Activated naive CD4-positive, alpha-beta T cell treated with anti-CD3 and anti-CD28 coated beads for 36 hours (primary cell): Measurements from ENCODE around the gene GSTK1. TPM values are rescaled to one million over a fixed set of nuclear protein-coding genes. Genes with fewer than 3 reads are reported as not detected.
A peak's percentile ranks its signal among the peaks of the same experiment; 100 is the strongest.
"Not testable (repeated sequence)": the region's sequence is repeated elsewhere in the genome, so short reads cannot be mapped to it uniquely, and the experiment has no call there.

Experiments
- CTCF ChIA-PET: fragments of 350-600 bp; sonication (Branson Sonifier 250); formaldehyde crosslinking; loops from one replicate; lab custom pipeline; 2021; ENCODE audit warnings: antibody characterized with exemption; lab: Charles Lee
- DNase-seq: peaks from one replicate; pipeline ENCODE4 v3.0.0-alpha.2; 2020
- H3K27ac Mint-ChIP-seq: one replicate; pipeline ENCODE4 v1.8.0; 2021; ENCODE audit warnings: mild to moderate bottlenecking, mixed read lengths
- H3K27me3 Mint-ChIP-seq: one replicate; pipeline ENCODE4 v1.8.0; 2021; ENCODE audit warnings: low read depth, mixed read lengths
- H3K36me3 Mint-ChIP-seq: one replicate; pipeline ENCODE4 v1.8.0; 2021; ENCODE audit warnings: low read depth, mixed read lengths
- H3K4me1 Mint-ChIP-seq: one replicate; pipeline ENCODE4 v1.8.0; 2021; ENCODE audit warnings: low read depth, mixed read lengths
- H3K4me3 Mint-ChIP-seq: one replicate; pipeline ENCODE4 v1.8.0; 2021; ENCODE audit warnings: mild to moderate bottlenecking, moderate library complexity, mixed read lengths
- H3K9me3 Mint-ChIP-seq: one replicate; pipeline ENCODE4 v1.8.0; 2021; ENCODE audit warnings: mixed read lengths
- intact Hi-C: fragments of 100-400 bp; cut with micrococcal nuclease; formaldehyde crosslinking; loops from one replicate; pipeline ENCODE4 v1.15.1; 2023
- total RNA-seq, 2 experiments: library from RNA; stranded (reverse); gene quantifications; one replicate each; pipeline ENCODE4 v1.2.3, GENCODE V29; 2021

Gene GSTK1
- total RNA-seq, 2 experiments from 2014 or later: 186 to 187 TPM

GRCh38 chr7:143286522-143286890 lies 23.3 kb downstream of the GSTK1 start:
- H3K27me3 Mint-ChIP-seq: no peaks in the 10 kb centered on the region
- H3K4me3 Mint-ChIP-seq: no peak overlapping the region
- no peak for DNase-seq
- peaks cover 46% of the 10 kb centered on the region for H3K4me1 Mint-ChIP-seq
- H3K27ac Mint-ChIP-seq: peak overlapping the region; percentile 60
- H3K36me3 Mint-ChIP-seq: peaks cover 28% of the 10 kb centered on the region
- CTCF ChIA-PET: interaction anchor here (1.5 to 2.5 kb wide), 2 partner anchors 41 to 46 kb away, joined by 4 to 12 read pairs; no protein-coding TSS in a partner anchor
- peaks cover 6% of the 10 kb centered on the region for H3K9me3 Mint-ChIP-seq
- intact Hi-C loops: loop anchor here (10.0 kb wide), 1 partner anchor 1538 kb away; no protein-coding TSS in a partner anchor

- intact Hi-C loops: loop anchor here (10.0 kb wide), 1 partner anchor 1537 kb away; no protein-coding TSS in a partner anchor
Observed at GRCh38 chr7:143287339-143287934, 24.2 kb downstream of the GSTK1 start.

DNA sequence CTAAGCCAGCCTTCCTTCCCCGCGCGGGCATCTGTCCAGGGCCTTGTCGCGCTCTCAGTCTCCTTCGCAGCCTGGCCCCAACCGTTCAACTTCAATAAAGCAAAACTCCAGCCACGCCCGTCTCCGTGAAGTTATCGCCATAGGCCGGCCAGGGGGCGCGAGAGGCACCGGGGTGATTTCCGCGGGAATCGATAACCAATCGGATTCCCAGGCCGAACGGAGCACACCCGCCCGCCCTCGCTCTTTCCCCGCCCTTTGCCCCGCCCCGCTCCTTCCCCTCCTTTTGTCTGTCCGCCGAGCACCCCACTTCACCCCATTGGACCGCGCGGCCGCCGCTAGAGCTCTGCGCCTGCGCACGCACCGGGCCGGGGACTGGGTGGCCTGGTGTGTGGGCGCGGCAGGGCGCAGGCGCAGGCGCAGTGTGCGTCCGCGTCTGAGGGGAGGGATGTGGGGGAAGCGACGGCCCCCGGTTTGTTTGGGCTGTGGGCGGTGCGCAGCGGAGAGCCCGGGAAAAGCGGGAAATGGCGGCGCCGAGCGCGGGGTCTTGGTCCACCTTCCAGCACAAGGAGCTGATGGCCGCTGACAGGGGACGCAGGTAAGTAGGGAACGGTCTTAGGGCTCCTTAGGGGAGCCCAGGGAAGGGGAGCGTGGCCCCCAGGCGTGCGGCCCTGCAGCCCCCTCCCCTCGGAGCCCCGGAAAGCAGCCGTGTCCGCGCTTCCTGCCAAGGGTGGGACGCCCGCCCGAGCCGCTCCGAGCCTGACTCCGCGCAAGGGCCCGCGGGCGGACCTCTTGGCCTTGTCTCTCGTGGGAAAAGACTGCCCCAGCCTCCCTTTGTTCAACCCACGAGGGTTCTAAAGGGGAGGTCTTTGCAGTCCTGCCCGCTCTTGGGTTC lies 24.9 kb downstream of the GSTK1 start, which contains the start of gene CASP2:
TSS of gene CASP2 (plus strand) at position 417 of the 892 bp plus-strand sequence. CDS start at position 522, 105 bp downstream.
- H3K36me3 Mint-ChIP-seq: peaks cover 39% of the 10 kb centered on the region
- H3K9me3 Mint-ChIP-seq: peaks cover 6% of the 10 kb centered on the region
- peak within 1 kb of the TSS; percentile 88 for H3K27ac Mint-ChIP-seq
- intact Hi-C loops: loop anchor here (1.0 to 10.0 kb wide), 8 partner anchors 9 to 1537 kb away; partner anchors contain the start of genes EPHB6, FAM131B, GSTK1 and ZYX
- peak; percentile 99 for DNase-seq
- no peaks in the 10 kb centered on the region for H3K27me3 Mint-ChIP-seq
- peaks cover 48% of the 10 kb centered on the region for H3K4me1 Mint-ChIP-seq
- peak within 1 kb of the TSS; percentile 96 for H3K4me3 Mint-ChIP-seq
- CTCF ChIA-PET: interaction anchor here (0.6 to 2.5 kb wide), 10 partner anchors 9 to 120 kb away, joined by 3 to 12 read pairs (median 4); partner anchors contain the start of gene GSTK1

More at GRCh38 chr7:143287339-143287934, 24.2 kb downstream of the GSTK1 start:
- peak overlapping the region; percentile 88 for H3K27ac Mint-ChIP-seq
- H3K4me1 Mint-ChIP-seq: peaks cover 48% of the 10 kb centered on the region
- no peaks in the 10 kb centered on the region for H3K27me3 Mint-ChIP-seq
- peaks cover 34% of the 10 kb centered on the region for H3K36me3 Mint-ChIP-seq
- CTCF ChIA-PET: interaction anchor here (0.6 to 2.5 kb wide), 10 partner anchors 8 to 120 kb away, joined by 3 to 12 read pairs (median 4); partner anchors contain the start of gene GSTK1
- DNase-seq: no peak
- H3K4me3 Mint-ChIP-seq: peak overlapping the region; percentile 96
- H3K9me3 Mint-ChIP-seq: peaks cover 6% of the 10 kb centered on the region

DNA sequence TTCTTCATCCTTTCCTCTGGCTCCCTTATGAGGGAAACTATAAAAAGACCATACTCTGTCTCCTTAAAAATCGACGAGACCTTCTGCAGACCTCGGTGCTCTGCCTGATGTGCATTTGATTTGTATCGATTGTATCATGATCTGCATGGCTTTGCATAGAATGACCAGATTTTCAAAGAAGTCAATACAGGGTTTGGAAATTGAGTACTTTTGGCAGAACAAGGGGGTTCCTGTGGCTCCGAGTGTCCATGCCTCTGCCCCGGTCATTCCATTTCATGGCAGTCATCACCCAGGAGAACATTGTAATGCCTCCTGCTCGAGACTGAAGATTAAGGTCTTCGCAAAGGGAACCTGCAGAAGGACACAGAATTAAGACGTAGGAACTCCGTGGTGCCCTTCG lies 25.6 kb downstream of the GSTK1 start:
- H3K9me3 Mint-ChIP-seq: peaks cover 6% of the 10 kb centered on the region
- peaks cover 46% of the 10 kb centered on the region for H3K36me3 Mint-ChIP-seq
- intact Hi-C loops: loop anchor here (1.0 to 10.0 kb wide), 10 partner anchors 10 to 1536 kb away; partner anchors contain the start of genes EPHB6, FAM131B, GSTK1 and ZYX
- H3K27me3 Mint-ChIP-seq: no peaks in the 10 kb centered on the region
- no peak for DNase-seq
- H3K27ac Mint-ChIP-seq: peak overlapping the region; percentile 88
- H3K4me1 Mint-ChIP-seq: peaks cover 46% of the 10 kb centered on the region
- peak overlapping the region; percentile 96 for H3K4me3 Mint-ChIP-seq
- CTCF ChIA-PET: interaction anchor here (0.7 to 2.5 kb wide), 4 partner anchors 16 to 119 kb away, joined by 3 to 12 read pairs (median 4); partner anchors contain the start of gene GSTK1

- peaks cover 6% of the 10 kb centered on the region for H3K9me3 Mint-ChIP-seq
- CTCF ChIA-PET: interaction anchor here (0.7 to 3.7 kb wide), 6 partner anchors 9 to 56 kb away, joined by 3 to 24 read pairs (median 6); no protein-coding TSS in a partner anchor
- peak overlapping the region; percentile 88 for H3K27ac Mint-ChIP-seq
- no peaks in the 10 kb centered on the region for H3K27me3 Mint-ChIP-seq
- intact Hi-C loops: loop anchor here (1.0 to 10.0 kb wide), 5 partner anchors 14 to 1535 kb away; partner anchors contain the start of genes EPHB6 and FAM131B
- peak; percentile 27 for DNase-seq
- peaks cover 45% of the 10 kb centered on the region for H3K4me1 Mint-ChIP-seq
- H3K4me3 Mint-ChIP-seq: peak overlapping the region; percentile 96
- H3K36me3 Mint-ChIP-seq: peaks cover 52% of the 10 kb centered on the region
Observed at GRCh38 chr7:143289421-143289820, 26.2 kb downstream of the GSTK1 start.

GRCh38 chr7:143289888-143290287 lies 26.6 kb downstream of the GSTK1 start:
- intact Hi-C loops: loop anchor here (1.0 to 10.0 kb wide), 5 partner anchors 13 to 1535 kb away; partner anchors contain the start of genes EPHB6 and FAM131B
- Mint-ChIP-seq H3K27ac (peak overlapping the region; percentile 88), H3K4me1 (peaks cover 49% of the 10 kb centered on the region), H3K36me3 (peaks cover 56% of the 10 kb centered on the region), H3K4me3 (peak overlapping the region; percentile 96)
- H3K9me3 Mint-ChIP-seq, H3K27me3 Mint-ChIP-seq, DNase-seq: not testable (repeated sequence)
- CTCF ChIA-PET: interaction anchor here (0.6 to 3.7 kb wide), 7 partner anchors 9 to 55 kb away, joined by 3 to 24 read pairs (median 4); no protein-coding TSS in a partner anchor

- intact Hi-C loops: no loop called here
- Mint-ChIP-seq H3K27me3 (no peaks in the 10 kb centered on the region), H3K27ac (peak overlapping the region; percentile 88), H3K9me3 (peaks cover 6% of the 10 kb centered on the region), H3K4me3 (peak overlapping the region; percentile 96), H3K36me3 (peaks cover 59% of the 10 kb centered on the region), H3K4me1 (peaks cover 53% of the 10 kb centered on the region)
- no peak for DNase-seq
- CTCF ChIA-PET: interaction anchor here (0.6 to 3.7 kb wide), 7 partner anchors 10 to 90 kb away, joined by 3 to 24 read pairs (median 9); partner anchors contain the start of gene GSTK1
Observed at GRCh38 chr7:143290293-143290692, 27.1 kb downstream of the GSTK1 start.

DNA sequence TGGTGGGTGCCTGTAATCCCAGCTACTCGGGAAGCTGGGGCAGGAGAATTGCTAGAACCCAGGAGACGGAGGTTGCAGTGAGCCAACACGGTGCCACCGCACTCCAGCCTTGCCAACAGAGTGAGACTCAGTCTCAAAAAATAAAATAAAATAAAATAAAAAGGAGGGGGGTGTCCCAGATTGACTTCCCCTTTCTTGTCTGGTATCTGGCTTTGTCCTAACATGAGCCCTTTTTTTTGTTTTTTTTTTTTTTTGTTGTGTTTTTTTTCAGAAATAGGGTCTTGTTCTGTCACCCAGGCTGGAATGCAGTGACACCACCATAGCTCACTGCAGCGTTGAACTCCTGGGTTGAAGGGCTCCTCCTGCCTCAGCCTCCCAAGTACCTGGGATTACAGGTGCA lies 29.6 kb downstream of the GSTK1 start:
- peaks cover under 1% of the 10 kb centered on the region for H3K9me3 Mint-ChIP-seq
- H3K27me3 Mint-ChIP-seq: no peaks in the 10 kb centered on the region
- CTCF ChIA-PET: interaction anchor here (1.6 to 3.7 kb wide), 3 partner anchors 7 to 52 kb away, joined by 3 to 24 read pairs (median 21); no protein-coding TSS in a partner anchor
- no peak for DNase-seq
- no peak overlapping the region for H3K27ac Mint-ChIP-seq
- H3K4me3 Mint-ChIP-seq: no peak overlapping the region
- intact Hi-C loops: no loop called here
- H3K36me3 Mint-ChIP-seq: peaks cover 74% of the 10 kb centered on the region
- peaks cover 56% of the 10 kb centered on the region for H3K4me1 Mint-ChIP-seq

- Mint-ChIP-seq H3K27me3 (no peaks in the 10 kb centered on the region), H3K4me1 (peaks cover 52% of the 10 kb centered on the region), H3K27ac (peak overlapping the region; percentile 4), H3K4me3 (no peak overlapping the region), H3K36me3 (peaks cover 74% of the 10 kb centered on the region), H3K9me3 (no peaks in the 10 kb centered on the region)
- CTCF ChIA-PET: interaction anchor here (0.7 to 9.4 kb wide), 7 partner anchors 9 to 120 kb away, joined by 3 to 137 read pairs (median 5); no protein-coding TSS in a partner anchor
- no peak for DNase-seq
- intact Hi-C loops: no loop called here
Observed at GRCh38 chr7:143295870-143296269, 32.6 kb downstream of the GSTK1 start.

DNA sequence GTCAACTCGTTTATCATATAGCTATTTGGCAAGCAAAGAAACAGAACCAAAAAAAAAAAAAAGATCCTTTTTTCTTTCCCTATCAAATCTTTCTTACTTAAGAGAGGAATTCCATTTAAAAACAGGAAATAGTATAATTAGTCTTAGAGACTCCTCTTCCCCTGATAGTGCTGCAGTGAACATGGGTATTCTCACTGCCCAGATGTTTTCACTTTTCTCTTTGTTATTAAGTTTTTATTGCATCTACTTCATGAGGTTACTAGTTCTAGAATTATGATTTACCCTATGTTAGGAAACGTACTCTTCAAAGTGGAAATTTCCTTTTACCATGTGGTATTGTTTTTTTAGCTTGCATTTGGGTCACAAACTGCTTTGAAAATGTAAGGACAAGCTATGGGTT lies 33.4 kb downstream of the GSTK1 start:
- H3K4me1 Mint-ChIP-seq: peaks cover 45% of the 10 kb centered on the region
- CTCF ChIA-PET: interaction anchor here (0.7 to 9.4 kb wide), 7 partner anchors 9 to 82 kb away, joined by 3 to 137 read pairs (median 4); partner anchors contain the start of gene FAM131B
- no peak overlapping the region for H3K27ac Mint-ChIP-seq
- H3K27me3 Mint-ChIP-seq: no peaks in the 10 kb centered on the region
- no peaks in the 10 kb centered on the region for H3K9me3 Mint-ChIP-seq
- no peak overlapping the region for H3K4me3 Mint-ChIP-seq
- peaks cover 77% of the 10 kb centered on the region for H3K36me3 Mint-ChIP-seq
- no peak for DNase-seq
- intact Hi-C loops: no loop called here

- no peak for DNase-seq
- Mint-ChIP-seq H3K27me3 (no peaks in the 10 kb centered on the region), H3K9me3 (no peaks in the 10 kb centered on the region), H3K36me3 (peaks cover 71% of the 10 kb centered on the region), H3K4me1 (peaks cover 31% of the 10 kb centered on the region), H3K27ac (no peak overlapping the region), H3K4me3 (no peak overlapping the region)
- intact Hi-C loops: loop anchor here (1.0 kb wide), 1 partner anchor 58 kb away; no protein-coding TSS in a partner anchor
- CTCF ChIA-PET: interaction anchor here (0.7 to 9.4 kb wide), 28 partner anchors 8 to 148 kb away, joined by 3 to 137 read pairs (median 4); partner anchors contain the start of genes CASP2, EPHA1 and GSTK1
Observed at GRCh38 chr7:143299346-143299745, 36.1 kb downstream of the GSTK1 start.
